ENCODE results near the gene SORCS1. TPM values are rescaled to one million over a fixed set of nuclear protein-coding genes. Genes with fewer than 3 reads are reported as not detected.

Gene SORCS1
- total and polyA plus RNA-seq, 5 donors: 1.2 to 4.5 (median 3.0) TPM

DNA sequence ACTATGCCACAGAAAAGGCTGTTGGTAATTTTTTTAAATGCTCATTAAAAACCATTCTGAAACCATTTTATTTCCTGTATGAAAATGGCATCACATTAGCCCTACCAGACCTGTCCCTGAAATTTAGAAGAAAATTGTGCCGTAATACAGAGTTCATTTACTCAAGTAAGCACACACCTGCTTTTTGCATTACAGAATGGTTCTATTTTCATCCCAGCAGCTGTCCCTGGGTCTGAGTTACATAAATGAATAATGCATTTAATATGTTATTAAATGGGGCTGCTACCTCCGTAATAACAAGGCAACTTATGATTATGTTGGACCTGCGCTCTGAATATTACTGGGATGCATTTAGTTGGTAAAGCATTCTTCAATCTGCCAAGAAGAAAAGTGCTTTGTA, 508.9 kb downstream of the SORCS1 start:
- Histone ChIP-seq H3K9me3 (ENCODE audit: control insufficient read depth, low read length) (no peaks in the 10 kb centered on the region), H3K27ac (ENCODE audit: low read length) (no peak overlapping the region), H3K4me3 (ENCODE audit: low read length) (no peak overlapping the region), H3K4me1 (ENCODE audit: control insufficient read depth, insufficient read depth, low read length) (no peaks in the 10 kb centered on the region), H3K27me3 (ENCODE audit: control insufficient read depth, insufficient read depth) (no peaks in the 10 kb centered on the region)
- 93% methylated on average over 3 of the region's 3 CpGs for WGBS
- DNase-seq (no peak), ATAC-seq (no peak)
- intact Hi-C loops (cut with DNase I): no loop called here

DNA sequence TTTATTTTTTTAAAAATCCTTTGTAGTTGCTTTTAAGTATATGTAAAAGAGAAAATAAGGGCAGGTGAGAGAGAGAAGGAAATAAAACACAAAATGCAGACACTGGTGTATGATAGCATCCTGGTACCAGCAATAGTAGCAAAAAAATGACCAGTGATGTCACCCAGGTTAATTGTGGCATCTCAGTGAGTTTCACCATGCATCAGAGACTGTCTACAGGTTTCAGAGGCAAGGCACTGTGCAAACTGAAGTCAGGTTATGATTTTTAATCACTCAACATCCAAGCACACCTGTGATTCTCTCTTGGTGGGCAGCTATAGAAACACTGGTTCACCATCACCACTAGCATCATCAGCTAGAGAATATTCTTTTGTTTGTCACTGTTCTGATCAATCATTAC, 509.3 kb downstream of the SORCS1 start:
- intact Hi-C loops (cut with DNase I): no loop called here
- no peak for DNase-seq
- H3K4me1 ChIP-seq (ENCODE audit: control insufficient read depth, insufficient read depth, low read length): no peaks in the 10 kb centered on the region
- H3K27ac ChIP-seq (ENCODE audit: low read length): no peak overlapping the region
- no peak overlapping the region for H3K4me3 ChIP-seq (ENCODE audit: low read length)
- H3K9me3 ChIP-seq (ENCODE audit: control insufficient read depth, low read length): no peaks in the 10 kb centered on the region
- H3K27me3 ChIP-seq (ENCODE audit: control insufficient read depth, insufficient read depth): no peaks in the 10 kb centered on the region
- ATAC-seq: no peak

DNA sequence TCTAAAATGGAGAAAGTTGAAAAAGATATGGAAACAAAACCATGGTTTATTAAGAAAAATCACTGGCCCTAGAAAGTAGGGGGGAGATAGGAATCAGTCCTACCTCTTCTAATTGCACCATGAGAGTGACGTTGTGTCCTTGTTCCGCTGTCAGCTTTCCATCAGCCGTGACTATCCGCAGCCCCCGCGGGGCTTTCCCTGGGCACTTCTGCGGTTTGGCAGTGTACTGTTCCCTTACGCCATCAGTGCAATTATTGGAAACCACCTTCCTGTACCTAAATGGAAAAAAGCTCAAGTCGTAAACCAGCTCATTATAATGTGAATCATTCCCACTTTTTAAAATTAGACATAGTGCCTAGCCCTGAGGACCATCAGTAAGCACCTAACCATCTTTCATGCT, 512.2 kb downstream of the SORCS1 start:
- no peak overlapping the region for H3K27ac ChIP-seq (ENCODE audit: low read length)
- H3K9me3 ChIP-seq (ENCODE audit: control insufficient read depth, low read length): no peaks in the 10 kb centered on the region
- no peak overlapping the region for H3K4me3 ChIP-seq (ENCODE audit: low read length)
- 89% methylated on average over 9 of the region's 9 CpGs for WGBS
- intact Hi-C loops (cut with DNase I): no loop called here
- H3K4me1 ChIP-seq (ENCODE audit: control insufficient read depth, insufficient read depth, low read length): no peaks in the 10 kb centered on the region
- no peak for DNase-seq
- ATAC-seq: no peak
- H3K27me3 ChIP-seq (ENCODE audit: control insufficient read depth, insufficient read depth): no peaks in the 10 kb centered on the region

DNA sequence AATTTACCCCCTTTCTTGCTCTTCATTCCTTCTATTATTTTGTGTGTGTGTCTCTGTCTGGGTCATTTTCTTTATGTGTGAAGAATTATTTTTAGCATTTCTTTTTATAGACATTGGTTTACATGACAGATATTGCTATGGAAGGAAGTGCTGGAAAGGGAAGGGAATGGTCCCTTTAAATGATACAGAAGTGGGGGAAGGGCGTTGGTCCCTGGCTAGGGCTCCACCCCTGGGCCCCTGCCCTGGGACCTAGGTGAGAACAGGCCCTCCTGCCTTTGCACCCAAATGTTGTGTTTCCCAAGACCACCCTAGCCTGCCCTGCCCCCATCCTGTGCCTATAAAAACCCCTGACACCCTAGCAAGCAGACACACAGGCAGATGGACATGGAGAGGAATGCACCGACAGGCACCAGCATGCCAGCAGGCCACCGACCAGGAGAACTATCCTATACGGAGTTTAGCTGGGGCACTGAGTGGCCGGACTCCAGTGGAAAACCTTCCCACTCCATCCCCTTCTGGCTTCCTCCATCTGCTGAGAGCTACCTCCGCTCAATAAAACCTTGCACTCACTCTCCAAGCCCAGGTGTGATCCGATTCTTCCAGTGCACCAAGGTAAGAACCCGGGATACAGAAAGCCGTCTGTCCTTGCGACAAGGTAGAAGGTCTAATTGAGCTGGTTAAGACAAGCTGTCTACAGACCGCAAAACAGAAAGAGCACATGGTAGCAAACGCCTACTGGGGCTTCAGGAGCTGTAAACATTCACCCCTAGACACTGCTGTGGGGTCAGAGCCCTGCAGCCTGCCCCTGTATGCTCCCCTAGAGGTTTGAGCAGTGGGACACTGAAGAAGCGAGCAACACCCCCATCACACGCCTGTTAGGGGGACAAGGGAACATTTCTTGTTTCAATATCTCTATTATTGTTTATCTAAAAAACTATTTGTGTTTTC, 515.7 kb downstream of the SORCS1 start:
- H3K4me1 ChIP-seq (ENCODE audit: control insufficient read depth, insufficient read depth, low read length): no peaks in the 10 kb centered on the region
- H3K27ac ChIP-seq (ENCODE audit: low read length): no peak overlapping the region
- H3K9me3 ChIP-seq (ENCODE audit: control insufficient read depth, low read length): no peaks in the 10 kb centered on the region
- no peak for ATAC-seq
- intact Hi-C loops (cut with DNase I): no loop called here
- no peak overlapping the region for H3K4me3 ChIP-seq (ENCODE audit: low read length)
- H3K27me3 ChIP-seq (ENCODE audit: control insufficient read depth, insufficient read depth): no peaks in the 10 kb centered on the region
- WGBS: 70% methylated on average over 14 of the region's 14 CpGs
- no peak for DNase-seq

DNA sequence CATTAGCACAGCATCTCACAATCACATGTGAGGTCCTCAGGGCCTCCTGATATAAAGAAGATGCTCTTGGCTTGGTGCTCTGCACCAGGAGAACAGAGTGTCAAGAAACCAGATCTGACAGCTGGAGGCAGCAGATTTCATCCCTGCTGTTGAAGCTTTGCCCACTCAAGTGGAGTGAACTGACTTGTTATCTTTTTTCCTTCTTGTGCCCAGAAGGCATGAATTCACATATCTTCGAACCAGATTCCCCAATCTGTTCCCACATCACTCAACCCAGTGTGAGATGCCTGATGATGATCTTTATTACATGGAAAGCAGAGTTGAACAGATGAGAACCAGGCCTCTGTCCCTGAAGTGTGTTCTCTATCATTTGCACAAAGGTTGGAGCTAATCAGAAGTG, 521.0 kb downstream of the SORCS1 start:
- no peak overlapping the region for H3K27ac ChIP-seq (ENCODE audit: low read length)
- DNase-seq: no peak
- H3K4me3 ChIP-seq (ENCODE audit: low read length): no peak overlapping the region
- H3K9me3 ChIP-seq (ENCODE audit: control insufficient read depth, low read length): no peaks in the 10 kb centered on the region
- intact Hi-C loops (cut with DNase I): no loop called here
- no peak for ATAC-seq
- WGBS: 33% methylated on average over 1 of the region's 1 CpG
- H3K27me3 ChIP-seq (ENCODE audit: control insufficient read depth, insufficient read depth): no peaks in the 10 kb centered on the region
- no peaks in the 10 kb centered on the region for H3K4me1 ChIP-seq (ENCODE audit: control insufficient read depth, insufficient read depth, low read length)

DNA sequence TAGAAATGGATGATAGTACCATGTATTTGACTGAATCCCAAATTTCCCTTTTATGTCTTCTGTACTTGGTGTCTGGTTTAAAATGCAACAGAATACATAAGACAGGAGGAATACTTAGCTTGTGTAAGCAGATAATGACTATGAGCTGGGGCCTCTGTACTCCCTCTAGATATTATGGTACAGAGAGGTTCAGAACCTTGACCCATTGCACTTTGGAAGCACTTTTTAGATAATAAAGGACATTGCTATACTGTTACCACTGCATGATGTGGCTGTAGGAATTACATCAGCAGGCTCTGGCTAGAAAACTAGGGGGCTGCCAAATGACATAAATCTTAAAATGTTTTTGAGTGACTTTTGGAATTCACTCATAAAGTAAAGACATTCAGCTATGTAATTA, 526.6 kb downstream of the SORCS1 start:
- Histone ChIP-seq H3K27me3 (ENCODE audit: control insufficient read depth, insufficient read depth) (no peaks in the 10 kb centered on the region), H3K9me3 (ENCODE audit: control insufficient read depth, low read length) (no peaks in the 10 kb centered on the region), H3K27ac (ENCODE audit: low read length) (no peak overlapping the region), H3K4me3 (ENCODE audit: low read length) (no peak overlapping the region), H3K4me1 (ENCODE audit: control insufficient read depth, insufficient read depth, low read length) (no peaks in the 10 kb centered on the region)
- DNase-seq: no peak
- intact Hi-C loops (cut with DNase I): no loop called here
- no peak for ATAC-seq

DNA sequence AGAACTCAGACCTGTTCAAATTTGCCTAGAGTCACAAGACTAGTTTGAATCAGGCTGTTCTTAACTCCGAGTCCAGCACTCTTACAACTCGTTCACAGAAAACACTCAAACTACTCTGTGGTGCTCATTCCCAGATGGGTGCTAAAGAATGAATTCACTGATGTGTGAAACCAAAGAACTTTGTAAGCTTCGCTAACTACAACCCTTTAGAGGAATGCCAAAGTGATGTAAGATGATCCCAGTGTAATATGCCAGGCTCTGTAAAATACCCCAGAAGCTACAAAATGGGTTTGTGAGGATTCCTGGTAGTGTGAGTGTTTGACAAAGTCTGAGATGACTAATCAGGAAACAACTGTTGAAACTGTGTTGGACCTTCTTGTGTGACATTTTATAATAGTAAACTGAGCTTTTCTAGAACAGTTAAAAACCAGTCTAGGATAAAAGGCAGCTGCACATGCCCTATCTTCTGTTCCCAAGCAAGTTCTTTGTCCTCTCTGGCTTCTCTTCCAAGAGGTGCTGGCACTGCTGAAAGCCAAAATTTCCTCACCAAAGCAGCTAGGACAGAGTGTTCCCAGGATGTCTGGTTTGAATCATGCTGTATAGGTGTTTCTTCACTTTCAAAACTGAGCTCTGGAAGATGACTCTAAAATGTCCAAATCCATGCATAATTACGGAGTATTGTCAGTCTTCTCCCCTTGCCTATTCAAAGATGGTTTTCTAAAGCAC, 527.6 kb downstream of the SORCS1 start:
- no peak overlapping the region for H3K4me3 ChIP-seq (ENCODE audit: low read length)
- ATAC-seq (no peak), DNase-seq (no peak)
- intact Hi-C loops (cut with DNase I): no loop called here
- H3K27me3 ChIP-seq (ENCODE audit: control insufficient read depth, insufficient read depth): no peaks in the 10 kb centered on the region
- WGBS: 79% methylated on average over 4 of the region's 4 CpGs
- H3K27ac ChIP-seq (ENCODE audit: low read length): no peak overlapping the region
- no peaks in the 10 kb centered on the region for H3K4me1 ChIP-seq (ENCODE audit: control insufficient read depth, insufficient read depth, low read length)
- no peaks in the 10 kb centered on the region for H3K9me3 ChIP-seq (ENCODE audit: control insufficient read depth, low read length)

DNA sequence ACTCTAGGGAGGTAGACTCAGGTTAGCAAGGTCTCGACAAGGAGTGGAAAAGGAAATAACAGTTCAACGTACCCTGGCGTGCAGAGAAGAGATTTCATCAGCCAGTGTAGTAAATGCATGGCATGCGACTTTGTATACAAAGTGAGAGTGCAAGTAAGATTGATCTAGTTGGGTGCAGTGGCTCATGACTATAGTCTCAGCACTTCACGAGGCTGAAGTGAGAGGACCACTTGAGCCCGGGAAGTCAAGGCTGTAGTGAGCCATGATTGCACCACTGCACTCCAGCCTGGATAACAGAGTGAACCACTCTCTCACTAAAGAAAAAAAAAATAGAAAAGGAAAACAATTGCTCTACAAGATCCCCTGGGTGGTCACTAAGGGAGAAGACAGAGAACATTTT, 528.6 kb downstream of the SORCS1 start:
- Histone ChIP-seq H3K27me3 (ENCODE audit: control insufficient read depth, insufficient read depth) (no peaks in the 10 kb centered on the region), H3K27ac (ENCODE audit: low read length) (no peak overlapping the region), H3K4me3 (ENCODE audit: low read length) (no peak overlapping the region), H3K9me3 (ENCODE audit: control insufficient read depth, low read length) (no peaks in the 10 kb centered on the region), H3K4me1 (ENCODE audit: control insufficient read depth, insufficient read depth, low read length) (no peaks in the 10 kb centered on the region)
- intact Hi-C loops (cut with DNase I): no loop called here
- ATAC-seq (no peak), DNase-seq (no peak)
- WGBS: 83% methylated on average over 6 of the region's 6 CpGs

DNA sequence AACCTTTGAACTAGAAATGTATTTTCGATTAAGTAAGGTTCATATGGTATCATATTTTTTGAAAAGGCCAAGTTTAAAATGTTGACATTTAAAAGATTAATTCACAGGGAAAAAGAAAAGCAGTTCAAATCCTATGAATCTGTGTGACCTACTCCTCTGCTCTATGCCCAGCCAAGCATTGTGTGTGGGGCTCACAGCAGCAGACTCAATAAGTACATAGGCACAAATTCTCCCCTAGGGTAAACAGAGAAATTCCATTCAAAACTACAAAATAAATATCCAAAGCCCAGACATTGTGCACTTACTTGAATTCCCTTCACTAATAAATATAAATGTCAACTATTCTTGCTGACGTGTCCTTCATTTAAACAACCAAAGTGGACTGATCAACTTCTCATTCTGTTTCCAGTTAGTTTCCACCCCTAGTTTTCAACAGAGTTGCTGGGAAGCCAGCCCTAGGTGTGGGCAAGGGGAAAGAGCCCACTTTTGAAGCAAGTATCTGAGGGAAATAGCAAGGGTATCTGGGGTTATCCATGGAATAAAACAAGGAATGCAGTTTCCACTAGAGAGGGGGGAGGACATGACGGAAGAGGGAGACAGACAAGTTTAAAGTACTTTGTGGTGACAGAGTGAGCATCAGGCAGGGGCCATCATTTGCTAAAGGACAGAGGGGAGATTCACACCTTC, 533.3 kb downstream of the SORCS1 start:
- intact Hi-C loops (cut with DNase I): no loop called here
- no peak overlapping the region for H3K4me3 ChIP-seq (ENCODE audit: low read length)
- no peaks in the 10 kb centered on the region for H3K27me3 ChIP-seq (ENCODE audit: control insufficient read depth, insufficient read depth)
- WGBS: 66% methylated on average over 3 of the region's 3 CpGs
- no peak overlapping the region for H3K27ac ChIP-seq (ENCODE audit: low read length)
- H3K9me3 ChIP-seq (ENCODE audit: control insufficient read depth, low read length): no peaks in the 10 kb centered on the region
- DNase-seq: no peak
- H3K4me1 ChIP-seq (ENCODE audit: control insufficient read depth, insufficient read depth, low read length): no peaks in the 10 kb centered on the region
- ATAC-seq: no peak

DNA sequence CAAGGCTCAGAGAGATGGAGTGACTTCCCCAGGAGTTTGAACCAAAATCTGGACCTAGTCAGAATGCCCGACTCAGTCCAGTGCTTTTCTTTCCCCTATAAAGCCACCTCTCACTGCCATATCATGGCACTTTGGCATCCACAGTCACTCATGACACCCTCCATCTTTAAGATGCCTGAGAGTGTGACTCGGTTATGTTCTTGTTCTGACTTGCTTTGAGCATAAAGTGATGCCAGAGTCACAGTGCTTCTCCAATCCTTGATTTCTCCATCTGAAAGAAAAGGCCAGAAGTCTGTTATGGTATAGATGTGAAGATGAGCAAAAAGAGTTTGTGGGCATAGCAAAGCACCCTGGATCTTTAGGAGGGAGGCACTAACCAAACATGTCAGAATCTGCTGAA, 538.1 kb downstream of the SORCS1 start:
- ATAC-seq (no peak), DNase-seq (no peak)
- Histone ChIP-seq H3K4me1 (ENCODE audit: control insufficient read depth, insufficient read depth, low read length) (no peaks in the 10 kb centered on the region), H3K4me3 (ENCODE audit: low read length) (no peak overlapping the region), H3K27me3 (ENCODE audit: control insufficient read depth, insufficient read depth) (no peaks in the 10 kb centered on the region), H3K27ac (ENCODE audit: low read length) (no peak overlapping the region), H3K9me3 (ENCODE audit: control insufficient read depth, low read length) (no peaks in the 10 kb centered on the region)
- 79% methylated on average over 2 of the region's 2 CpGs for WGBS
- intact Hi-C loops (cut with DNase I): no loop called here

DNA sequence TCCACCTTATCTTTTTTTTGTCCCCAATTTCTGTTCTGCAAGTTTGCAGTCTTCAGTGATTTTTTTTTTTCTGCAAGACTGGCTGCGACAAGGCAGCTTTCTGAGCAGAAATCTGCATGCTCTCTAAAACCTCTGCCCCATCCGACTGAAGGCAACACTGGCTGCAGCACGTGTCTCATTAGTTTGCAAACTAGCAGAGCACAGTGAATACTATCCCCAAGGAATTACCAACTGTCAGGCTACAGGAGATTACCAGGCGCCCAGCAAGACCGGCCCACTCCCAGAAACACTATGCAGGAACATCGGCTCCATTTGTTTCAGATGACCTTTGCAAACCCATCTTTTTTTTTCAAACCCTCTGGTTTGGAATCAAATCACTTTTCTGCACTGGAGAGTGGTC, 538.8 kb downstream of the SORCS1 start:
- Histone ChIP-seq H3K4me1 (ENCODE audit: control insufficient read depth, insufficient read depth, low read length) (no peaks in the 10 kb centered on the region), H3K27me3 (ENCODE audit: control insufficient read depth, insufficient read depth) (no peaks in the 10 kb centered on the region), H3K27ac (ENCODE audit: low read length) (no peak overlapping the region), H3K4me3 (ENCODE audit: low read length) (no peak overlapping the region), H3K9me3 (ENCODE audit: control insufficient read depth, low read length) (no peaks in the 10 kb centered on the region)
- no peak for DNase-seq
- intact Hi-C loops (cut with DNase I): no loop called here
- ATAC-seq: no peak
- 42% methylated on average over 6 of the region's 6 CpGs for WGBS
